Activated CD4-positive, alpha-beta T cell treated with anti-CD3 and anti-CD28 coated beads, Interleukin-2, Interleukin-4, amounts not matched to agents 100 ng/mL and 50 ng/mL, durations not matched to agents 16 hours and 8 hours (primary cell): Measurements from ENCODE around the gene SPOCK1.
"Not testable (repeated sequence)": the region's sequence is repeated elsewhere in the genome, so short reads cannot be mapped to it uniquely, and the experiment has no call there.

Experiments used
- DNase-seq: peaks from one replicate; pipeline ENCODE4 v3.0.0-alpha.2; 2020; ENCODE audit warnings: low spot score

SPOCK1 gene

DNA sequence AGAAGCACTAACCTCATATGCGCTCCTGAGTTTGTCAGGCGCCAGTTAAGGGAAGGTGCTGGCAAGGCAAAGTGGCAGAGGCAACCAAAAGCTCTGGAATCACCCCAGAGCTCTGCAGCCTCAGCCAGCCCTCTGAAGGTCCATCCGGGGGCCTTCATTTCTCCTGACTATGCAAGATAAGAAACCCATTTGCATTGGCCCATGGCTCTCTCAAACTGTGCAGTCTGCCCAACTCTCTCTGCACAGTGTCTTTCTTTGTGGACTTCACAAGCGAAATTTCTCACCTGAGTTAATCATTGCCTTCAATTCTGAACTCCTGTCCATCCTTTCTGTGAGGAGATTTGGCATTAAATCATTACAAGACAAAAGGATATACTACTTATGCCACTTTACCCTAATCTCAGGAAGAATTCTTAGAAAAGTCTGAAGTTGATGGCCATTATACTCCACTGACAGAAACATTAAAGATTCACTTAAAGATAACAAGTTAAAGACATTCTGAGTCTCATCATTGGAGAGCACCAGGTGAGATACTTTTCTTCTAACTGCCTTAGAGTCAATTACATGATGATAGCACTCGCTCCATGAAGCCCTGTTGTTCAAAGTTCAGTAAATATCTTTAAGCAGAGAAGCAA, 235.6 kb downstream of the SPOCK1 start:
- no peak for DNase-seq

DNA sequence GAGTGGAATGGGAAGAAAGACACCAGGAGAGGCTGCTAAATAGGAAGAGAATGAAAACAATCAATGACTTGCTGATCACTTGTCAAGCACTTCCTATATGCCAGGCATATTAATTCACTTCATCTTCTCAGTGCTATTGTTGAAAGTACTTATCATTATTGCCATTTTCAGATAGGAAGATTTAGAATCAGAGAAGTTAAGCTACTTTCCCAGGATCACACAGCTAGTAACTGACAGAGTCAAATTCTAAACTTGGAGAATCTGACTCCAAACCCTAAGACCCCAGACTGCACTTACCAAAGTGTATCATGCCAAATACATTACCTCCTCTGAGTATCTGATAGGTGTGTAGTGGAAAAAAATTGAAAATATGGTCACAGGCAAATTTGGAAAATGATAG, 236.3 kb downstream of the SPOCK1 start:
- DNase-seq = no peak

DNA sequence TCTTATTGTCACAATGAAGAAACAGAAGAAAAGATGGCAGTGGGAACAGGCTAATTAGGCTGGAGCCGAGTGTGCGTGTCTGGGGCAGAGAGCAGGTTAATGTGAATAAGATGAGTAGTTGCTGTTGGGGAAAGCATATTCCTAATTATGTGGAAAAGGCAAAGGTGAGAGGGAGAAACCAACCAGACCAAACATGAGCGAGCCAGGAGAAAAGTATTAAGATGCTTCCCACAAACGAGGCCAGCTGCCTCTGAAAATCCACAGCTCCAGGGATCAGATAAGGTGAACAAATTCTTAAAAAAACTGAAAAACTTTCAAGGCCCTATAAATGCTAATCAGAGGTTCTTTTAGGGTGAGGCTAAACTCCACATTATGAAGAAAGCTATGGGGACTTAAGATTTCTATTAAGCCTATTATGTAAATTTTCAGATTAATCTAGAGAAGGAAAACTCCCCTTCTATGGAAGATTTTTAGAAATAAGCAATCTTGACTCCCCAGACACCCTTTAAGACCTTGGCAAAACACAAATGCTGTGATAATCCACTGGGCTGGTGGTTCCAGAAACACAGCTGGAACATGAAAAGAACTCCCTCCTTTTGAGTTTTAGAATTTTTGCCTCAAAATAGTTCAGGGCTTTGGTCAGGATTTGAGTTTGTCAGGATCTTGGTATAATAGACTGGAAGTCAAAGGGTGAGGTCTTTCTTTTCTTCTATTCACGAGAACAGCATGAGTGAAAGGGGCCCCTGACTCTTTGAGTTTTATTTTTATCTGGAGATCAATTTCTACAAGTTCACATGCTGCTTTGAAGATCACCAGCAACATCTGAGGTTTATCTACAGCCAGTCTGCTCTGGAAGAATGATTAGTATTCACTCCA, 238.1 kb downstream of the SPOCK1 start:
- no peak for DNase-seq

DNA sequence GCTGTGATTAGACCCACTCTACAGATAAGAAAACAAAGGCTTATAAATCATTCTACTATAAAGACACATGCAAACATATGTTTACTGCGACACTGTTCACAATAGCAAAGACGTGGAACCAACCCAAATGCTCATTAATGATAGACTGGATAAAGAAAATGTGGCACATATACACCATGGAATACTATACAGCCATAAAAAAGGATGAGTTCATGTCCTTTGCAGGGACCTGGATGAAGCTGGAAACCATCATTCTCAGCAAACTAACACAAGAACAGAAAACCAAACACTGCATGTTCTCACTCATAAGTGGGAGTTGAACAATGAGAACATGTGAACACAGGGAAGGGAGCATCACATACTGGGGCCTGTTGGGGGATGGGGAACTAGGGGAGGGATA, 240.0 kb downstream of the SPOCK1 start:
- DNase-seq = not testable (repeated sequence)

DNA sequence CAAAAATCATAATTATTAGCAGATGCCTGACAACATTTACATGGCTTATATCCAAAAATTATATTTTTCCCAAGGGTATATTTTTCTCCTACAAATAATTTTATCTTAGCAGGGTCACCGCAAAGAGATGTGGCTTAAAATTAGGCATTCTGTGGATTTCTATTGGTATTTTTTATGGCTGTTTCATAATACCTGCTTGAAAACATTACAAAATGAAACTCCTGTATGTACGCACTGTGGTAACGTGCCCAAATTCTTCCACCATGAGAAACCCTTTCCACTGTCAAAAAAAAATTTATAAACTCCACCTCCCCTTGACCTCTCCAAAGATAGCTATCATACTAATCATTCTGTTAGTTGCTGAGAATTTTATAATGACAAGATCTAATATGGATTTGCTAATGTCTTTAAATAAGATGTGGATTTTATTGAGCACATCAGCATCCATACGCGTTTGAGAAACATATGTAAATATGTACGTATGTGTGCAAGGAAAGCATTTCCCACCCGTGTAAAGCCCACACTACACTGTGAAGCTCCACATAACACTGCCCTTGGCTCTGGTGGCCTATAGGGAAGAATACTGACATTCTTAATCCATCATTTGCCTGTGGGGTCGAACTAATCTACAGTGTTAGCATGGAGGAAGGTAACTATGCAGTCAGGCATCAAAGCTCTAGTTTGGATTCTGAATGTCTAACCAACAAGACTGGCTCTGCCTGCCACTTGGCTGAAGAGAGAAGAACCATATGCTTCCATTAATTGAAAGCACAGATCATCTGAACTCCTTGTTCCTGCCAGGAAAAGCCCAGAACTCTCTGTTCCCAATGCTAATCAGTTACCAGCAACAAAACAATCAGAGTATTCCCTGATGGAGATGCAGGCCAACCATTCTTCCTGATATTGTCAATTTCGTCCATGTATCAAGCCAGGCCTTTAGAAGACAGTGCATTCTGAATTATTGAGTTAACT, 244.7 kb downstream of the SPOCK1 start:
- no peak for DNase-seq

DNA sequence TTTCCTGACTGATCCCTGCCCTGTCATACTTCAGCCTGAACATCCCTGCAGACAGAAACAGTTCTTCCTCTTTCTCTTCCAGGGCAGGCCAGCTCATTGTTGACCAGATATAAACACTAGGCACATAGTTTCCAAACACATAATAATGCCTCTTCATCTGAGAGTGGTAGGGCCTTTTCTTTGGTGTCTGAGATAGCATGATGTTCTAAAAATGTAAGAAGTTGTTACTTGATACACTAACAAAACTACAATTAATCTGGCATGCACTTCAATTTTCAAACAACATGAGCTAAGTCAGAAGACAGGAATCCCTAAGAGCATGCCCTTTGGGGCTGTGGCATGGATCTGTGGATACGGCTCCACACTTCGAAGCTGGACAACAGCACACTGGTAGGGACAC, 246.6 kb downstream of the SPOCK1 start:
- no peak for DNase-seq

DNA sequence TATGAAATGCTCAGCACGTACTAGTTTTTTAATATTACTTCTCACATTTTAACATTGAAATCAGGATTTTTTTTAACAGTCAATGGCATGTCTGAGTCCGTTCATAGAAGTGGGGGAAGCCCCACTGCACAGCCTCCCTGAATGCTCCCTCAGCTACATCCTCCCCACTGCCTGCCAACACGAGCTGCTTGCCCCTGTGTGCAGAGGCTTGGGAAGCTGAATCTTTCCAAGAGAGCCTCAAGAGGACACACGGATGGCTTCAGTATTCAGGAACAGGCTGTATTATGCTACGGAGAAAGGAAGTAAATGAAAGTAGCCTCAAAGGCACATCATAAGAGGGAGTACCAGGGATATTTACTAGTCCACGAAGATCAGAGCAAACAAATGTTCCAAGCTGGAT, 248.7 kb downstream of the SPOCK1 start:
- DNase-seq = no peak

DNA sequence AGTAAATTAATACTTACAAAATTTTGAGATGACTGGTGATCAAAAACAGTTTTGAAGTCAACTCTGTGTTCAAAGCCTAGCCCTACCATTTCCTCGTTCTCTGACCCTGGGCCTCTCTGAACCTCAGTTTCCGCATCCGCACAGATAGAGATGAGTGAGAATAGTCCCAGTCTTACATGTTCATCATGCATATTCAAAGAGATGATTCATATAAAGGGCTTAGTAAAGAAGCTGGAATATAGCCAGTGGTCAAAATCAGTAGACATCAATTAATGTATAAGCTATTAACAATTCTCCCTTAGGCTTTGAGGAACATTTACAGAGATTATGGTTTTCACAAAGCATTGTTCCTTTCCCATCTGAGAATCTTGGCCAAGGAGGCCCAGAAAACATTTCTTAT, 250.6 kb downstream of the SPOCK1 start:
- no peak for DNase-seq

DNA sequence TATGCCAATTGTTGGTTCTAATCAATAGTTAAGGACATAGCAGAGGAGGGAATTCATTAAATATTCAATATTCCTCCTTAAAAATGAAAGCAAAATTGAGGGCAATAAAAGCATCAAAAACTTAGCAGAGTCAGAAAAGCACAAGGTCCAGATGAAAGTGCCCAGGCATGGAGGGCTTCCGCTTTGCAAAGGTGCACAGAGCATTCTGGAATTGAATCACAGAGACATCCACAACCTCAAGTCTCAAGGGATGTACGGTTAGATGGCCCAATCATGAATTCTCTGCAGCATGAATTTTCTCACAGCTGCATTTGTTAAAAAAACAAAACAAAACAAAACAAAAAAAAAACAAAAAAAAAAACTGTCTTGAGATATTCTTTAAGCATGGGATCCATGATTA, 253.7 kb downstream of the SPOCK1 start:
- no peak for DNase-seq

DNA sequence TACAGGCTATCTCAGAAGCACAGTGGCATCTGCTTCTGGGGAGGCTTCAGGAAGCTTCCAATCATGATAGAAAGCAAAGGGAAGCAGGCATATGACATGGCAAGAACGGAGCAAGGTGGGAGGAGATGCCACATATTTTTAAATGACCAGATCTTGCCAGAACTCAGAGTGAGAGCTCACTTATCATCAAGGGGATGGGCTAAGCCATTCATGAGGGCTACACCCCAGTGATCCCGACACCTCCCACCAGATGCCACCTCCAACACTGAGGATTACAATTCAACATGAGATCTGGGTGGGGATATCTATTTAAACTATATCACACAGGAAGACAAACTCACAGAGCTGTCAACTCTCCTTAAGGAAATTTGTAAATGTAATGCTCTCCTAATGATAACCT, 258.8 kb downstream of the SPOCK1 start:
- DNase-seq = no peak

DNA sequence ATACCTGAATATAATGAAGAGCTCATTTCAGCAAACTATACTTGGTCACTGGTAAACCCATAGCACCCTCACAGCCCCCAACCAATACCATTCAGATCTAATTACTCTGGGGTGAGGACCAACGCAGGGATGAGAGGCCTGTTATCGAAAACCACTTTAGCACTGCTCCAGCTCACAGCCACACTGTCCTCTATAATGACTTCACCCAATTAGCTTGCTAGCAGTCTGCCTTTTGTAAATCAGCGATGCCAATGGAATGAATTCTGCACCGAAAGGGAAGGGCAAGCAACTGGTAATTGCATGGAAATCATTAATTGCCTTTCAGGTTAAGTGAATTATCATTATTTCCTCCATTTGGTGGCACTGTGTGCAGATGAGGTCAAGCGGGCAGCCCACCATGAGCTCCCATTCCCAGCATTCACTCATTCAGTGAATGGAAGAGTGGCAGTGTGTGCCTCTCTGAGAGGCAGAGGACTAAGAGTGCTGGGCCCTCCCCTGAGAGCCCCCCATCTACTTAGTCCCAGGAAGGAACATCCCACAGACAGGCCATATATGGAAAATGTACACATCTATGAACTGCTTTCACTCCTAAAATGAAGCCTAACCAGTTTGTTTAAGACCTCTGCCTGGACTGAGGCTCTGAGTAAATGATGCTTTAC, 262.1 kb downstream of the SPOCK1 start:
- no peak for DNase-seq

DNA sequence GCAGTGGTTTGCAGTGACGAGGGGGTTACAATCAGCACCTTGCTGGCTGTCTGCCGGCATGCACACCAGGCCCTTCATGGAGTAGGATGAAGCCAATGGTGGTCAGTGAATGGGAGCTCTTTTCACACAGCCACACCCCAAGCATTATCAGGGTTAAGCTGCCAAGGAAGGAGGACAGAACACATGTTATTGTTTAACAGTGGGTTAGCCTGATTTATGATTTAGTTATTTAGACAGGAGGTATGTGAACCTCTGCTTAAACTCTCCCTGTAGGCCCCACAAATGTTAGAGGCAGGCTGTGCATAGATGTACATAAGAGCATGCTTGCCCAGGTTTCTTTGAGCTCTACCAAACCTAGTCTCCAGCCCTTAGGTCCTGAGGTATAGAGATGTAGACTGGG, 262.9 kb downstream of the SPOCK1 start:
- no peak for DNase-seq

DNA sequence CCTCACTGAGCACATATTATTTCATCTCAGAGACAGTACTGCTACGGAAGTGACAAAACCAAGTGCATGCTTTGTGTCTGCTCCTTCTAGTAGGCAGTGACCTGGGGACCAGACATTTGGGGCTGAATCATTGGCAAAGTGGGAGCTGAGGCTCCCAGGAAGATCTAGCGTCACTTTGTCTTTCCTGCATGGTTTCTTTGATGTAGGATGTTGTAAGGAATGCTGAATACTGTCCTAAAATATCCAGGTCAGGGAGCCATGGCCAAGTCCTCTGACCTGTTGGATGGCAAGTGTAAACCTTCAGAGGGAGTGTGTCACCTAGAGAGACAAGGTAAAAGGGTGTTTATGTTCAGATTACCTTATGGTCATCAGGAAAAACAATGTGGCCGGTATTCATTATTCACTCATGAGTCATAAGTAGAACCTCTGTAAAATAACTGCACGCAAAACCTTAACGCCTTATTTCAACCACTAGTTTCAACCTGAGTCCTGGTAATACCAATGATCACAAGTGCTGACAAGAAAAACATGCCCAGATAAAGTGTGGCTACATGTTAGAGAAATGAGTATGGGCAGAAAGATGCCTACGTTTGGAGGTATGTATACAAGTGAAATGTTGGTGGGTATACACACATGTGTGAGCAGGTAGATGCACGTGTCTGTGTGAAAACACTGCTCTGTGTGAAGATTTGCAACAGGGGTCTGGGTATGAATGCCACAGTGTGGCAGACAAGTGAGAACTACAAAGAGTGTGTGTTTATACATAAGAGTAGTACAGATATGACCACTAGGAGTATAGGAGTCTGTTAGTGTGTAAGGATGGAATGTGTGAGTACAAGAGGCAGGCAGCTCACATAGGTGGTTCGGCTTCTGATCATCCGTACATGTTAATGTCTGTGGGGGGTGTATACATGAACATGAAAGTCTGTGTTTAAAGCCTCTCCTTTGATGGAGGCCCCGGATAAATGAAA, 263.9 kb downstream of the SPOCK1 start:
- no peak for DNase-seq

DNA sequence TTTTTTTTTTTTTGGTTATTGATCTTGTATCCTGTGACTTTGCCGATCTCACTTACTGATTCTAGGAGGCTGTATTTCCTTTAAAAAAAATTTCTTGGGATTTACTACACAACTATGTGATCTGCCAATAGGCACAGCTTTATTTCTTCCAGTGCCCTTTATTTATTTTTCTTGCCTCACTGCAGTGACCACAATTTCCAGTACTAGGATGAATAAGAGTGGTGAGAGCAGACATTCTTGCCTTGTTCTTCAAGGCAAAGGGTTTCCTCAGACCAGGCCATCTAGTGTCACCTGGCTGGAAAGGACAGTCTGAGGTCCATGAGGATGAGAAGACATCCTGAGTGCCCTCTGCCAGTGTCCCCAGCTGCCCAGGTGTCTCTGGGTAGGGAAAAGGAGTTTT, 265.4 kb downstream of the SPOCK1 start:
- DNase-seq = no peak

DNA sequence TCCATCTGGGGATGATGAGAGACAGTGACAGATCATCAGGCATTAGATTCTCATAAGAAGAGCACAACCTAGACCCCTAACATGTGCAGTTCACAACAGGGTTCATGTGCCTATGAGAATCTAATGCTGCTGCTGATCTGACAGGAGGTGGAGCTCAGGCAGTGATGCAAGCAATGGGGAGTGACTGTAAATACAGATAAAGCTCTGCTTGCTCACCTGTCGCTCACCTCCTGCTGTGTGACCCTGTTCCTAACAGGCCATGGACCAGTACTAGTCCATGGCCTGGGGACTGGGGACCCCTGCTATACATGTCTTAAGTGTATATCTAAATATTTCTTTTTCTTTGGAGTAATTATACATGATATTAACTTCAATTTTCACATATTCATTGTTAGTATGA, 265.8 kb downstream of the SPOCK1 start:
- DNase-seq = not testable (repeated sequence)

DNA sequence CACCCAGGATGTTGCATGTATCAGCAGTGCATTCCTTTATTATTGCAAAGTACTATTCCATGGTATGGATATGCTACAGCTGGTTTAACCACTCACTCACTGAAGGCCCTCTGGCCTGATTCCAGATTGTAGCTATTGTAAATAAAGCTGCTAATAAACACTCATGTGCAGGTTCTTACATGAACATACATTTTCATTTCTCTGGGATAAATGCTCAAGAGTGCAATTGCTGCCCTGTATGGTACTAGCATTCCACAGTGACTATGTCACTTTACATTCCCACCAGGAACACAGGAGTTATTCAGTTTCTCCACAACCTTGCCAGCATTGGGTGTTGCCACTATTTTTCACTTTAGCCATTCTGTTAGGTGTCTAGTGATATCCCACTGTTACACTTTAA, 267.6 kb downstream of the SPOCK1 start:
- DNase-seq = no peak

DNA sequence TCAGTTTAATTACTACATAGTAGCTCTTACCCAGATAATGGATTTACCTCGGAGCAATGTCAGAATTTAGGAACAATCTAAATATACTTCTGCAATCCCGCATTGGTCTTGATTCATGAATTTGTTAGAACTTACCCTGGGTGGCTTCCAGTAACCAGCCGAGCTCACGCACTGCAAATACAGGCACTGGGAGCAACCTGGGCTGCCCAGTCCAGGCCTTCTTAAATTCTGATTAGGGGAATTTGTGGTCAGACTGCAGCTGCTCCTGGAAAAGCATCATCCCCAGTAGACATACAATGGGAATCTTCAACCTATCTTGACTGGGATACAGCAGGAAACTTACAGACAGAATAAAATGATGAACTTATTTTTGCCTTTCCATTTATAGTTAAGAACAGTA, 270.3 kb downstream of the SPOCK1 start:
- no peak for DNase-seq

DNA sequence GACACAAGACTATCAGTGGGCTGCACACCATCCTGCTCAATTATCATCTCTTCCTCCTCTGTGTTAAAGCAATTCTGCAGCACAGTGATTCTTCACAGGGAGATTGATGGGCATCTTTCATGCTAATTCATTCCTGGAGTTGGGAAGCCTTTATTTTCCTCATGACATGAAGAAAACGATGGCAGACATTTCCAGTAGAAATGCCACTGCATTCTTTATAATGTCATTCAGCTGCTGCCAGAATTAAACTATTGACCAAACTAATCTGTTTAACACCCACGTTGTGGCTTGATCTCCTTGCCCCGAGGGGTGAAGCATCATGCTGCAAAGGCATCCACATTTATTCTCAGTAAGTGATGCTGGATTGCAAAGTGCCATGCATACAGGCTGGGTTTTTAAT, 273.0 kb downstream of the SPOCK1 start:
- no peak for DNase-seq

DNA sequence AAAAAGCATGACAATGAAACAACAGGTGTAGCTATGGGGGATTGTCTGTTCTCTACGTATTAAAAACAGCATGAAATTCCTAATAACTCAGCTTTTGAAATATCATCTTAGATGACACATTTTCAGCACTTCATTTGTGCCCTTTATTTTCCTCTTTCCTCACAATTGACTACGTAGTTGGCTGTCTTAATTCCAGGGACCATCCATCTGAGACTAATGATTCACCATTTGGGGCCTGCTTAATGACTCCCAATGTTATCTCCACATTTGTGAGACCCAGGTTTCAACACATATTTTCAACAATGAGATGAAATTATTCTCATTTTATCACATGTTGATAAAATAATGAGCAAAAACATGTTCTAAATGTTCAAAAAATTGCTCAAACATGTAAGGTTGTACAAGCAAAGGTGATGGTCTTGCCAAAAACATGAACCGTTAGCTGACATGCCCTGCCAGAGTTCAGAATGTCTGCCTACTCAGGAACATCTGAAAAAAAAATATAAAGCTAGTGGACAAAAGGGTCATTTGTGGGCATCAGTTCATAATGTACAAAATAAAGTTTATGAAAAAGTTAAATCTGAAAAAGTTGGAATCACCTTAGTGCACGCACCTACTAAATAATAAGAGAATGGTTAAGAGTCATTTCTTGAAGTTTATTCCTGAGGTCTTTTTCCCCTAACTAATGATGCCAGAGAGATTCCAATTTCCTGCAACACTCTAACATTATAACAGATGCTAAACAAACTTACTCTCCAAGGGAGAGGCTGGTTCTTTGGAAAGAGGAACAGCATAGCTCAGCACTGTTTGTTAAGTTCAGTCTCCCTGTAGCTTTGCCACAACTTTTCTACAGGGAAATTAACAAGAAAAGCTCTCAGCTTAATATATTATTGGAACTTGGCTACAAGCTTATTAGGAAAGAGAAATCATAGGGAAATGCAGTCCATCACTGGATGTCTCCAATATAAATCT, 275.5 kb downstream of the SPOCK1 start:
- no peak for DNase-seq

DNA sequence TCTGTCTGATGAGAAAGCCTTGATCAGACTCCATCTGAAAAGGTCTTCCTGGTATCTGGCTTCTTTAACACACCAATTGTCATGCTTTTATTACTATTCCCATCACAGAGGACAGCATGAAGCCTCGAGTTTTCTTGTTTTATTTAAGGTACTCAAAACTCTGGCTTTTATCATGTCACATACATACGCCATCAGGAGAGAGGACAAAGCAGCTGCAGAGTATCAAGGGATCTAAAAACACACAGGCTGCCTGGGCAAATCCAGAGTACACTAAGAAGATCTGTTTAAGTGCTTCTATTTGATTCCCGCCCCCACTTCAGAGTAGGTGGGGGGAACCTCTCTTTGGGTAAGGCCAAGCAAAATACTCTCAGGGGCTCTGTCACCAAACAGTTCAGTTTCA, 277.2 kb downstream of the SPOCK1 start:
- DNase-seq = no peak
